Measurements from ENCODE around the gene CPLX4.

DNA sequence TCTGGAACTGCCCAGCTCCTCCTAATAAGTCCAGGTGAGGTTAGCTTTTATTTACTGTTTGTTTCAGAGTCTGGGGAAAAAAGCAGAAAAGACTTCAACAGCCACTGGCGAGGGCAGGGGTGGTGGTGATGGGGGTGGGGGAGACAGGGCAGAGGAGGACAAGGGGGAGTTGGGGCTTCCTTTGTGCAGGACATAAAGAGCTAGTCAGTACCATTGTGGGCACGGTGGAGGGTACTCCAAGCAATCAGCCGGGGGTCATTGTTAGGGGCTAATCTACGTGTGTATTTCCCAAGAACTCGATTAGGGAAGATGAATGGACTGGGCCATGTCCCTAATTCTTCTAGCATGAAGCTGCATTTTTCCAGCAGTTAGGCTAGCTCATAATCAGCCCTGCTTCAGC lies 42.4 kb downstream of the CPLX4 start:
- TF ChIP-seq CTCF (IDR thresholded peaks at IDR 0.05) (no peak), POLR2A (IDR thresholded peaks at IDR 0.05) (no peak)
